ENCODE results near the gene CC2D1B.

- TF ChIP-seq, protein P1, sequence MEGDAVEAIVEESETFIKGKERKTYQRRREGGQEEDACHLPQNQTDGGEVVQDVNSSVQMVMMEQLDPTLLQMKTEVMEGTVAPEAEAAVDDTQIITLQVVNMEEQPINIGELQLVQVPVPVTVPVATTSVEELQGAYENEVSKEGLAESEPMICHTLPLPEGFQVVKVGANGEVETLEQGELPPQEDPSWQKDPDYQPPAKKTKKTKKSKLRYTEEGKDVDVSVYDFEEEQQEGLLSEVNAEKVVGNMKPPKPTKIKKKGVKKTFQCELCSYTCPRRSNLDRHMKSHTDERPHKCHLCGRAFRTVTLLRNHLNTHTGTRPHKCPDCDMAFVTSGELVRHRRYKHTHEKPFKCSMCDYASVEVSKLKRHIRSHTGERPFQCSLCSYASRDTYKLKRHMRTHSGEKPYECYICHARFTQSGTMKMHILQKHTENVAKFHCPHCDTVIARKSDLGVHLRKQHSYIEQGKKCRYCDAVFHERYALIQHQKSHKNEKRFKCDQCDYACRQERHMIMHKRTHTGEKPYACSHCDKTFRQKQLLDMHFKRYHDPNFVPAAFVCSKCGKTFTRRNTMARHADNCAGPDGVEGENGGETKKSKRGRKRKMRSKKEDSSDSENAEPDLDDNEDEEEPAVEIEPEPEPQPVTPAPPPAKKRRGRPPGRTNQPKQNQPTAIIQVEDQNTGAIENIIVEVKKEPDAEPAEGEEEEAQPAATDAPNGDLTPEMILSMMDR (IDR thresholded peaks at IDR 0.05; ENCODE audit: low read depth, low read length), result no peak
- TF ChIP-seq EZH2phosphoT487 (IDR thresholded peaks at IDR 0.05; ENCODE audit: low read depth), result no peak
These were observed 59.6 kb downstream of the CC2D1B start for GRCh38 chr1:52306227-52307006.

Data from OCI-LY3 (cell line).